ENCODE measurements around the gene FBLN2.

Gene FBLN2

GRCh38 chr3:13567684-13568514, 19.0 kb downstream of the FBLN2 start:
- DNase-seq (ENCODE audit: low read depth) = no peak

- DNase-seq (ENCODE audit: low read depth) = no peak
Observed at GRCh38 chr3:13568515-13569028, 19.6 kb downstream of the FBLN2 start.

- DNase-seq (ENCODE audit: low read depth) = no peak
Observed at GRCh38 chr3:13569201-13569600, 20.3 kb downstream of the FBLN2 start.

GRCh38 chr3:13569641-13570390, 20.9 kb downstream of the FBLN2 start:
- DNase-seq (ENCODE audit: low read depth) = peak; percentile 22

- DNase-seq (ENCODE audit: low read depth) = no peak
Observed at GRCh38 chr3:13570391-13571194, 21.7 kb downstream of the FBLN2 start.

GRCh38 chr3:13571264-13571663, 22.3 kb downstream of the FBLN2 start:
- no peak for DNase-seq (ENCODE audit: low read depth)

GRCh38 chr3:13571831-13572750, 23.2 kb downstream of the FBLN2 start:
- DNase-seq (ENCODE audit: low read depth) = no peak

- DNase-seq (ENCODE audit: low read depth) = no peak
Observed at GRCh38 chr3:13572926-13573623, 24.1 kb downstream of the FBLN2 start.

- no peak for DNase-seq (ENCODE audit: low read depth)
Observed at GRCh38 chr3:13574083-13574797, 25.3 kb downstream of the FBLN2 start.

- peak; percentile 46 for DNase-seq (ENCODE audit: low read depth)
Observed at GRCh38 chr3:13574798-13575451, 26.0 kb downstream of the FBLN2 start.

- no peak for DNase-seq (ENCODE audit: low read depth)
Observed at GRCh38 chr3:13575459-13576061, 26.6 kb downstream of the FBLN2 start.

GRCh38 chr3:13577181-13578121, 28.5 kb downstream of the FBLN2 start:
- no peak for DNase-seq (ENCODE audit: low read depth)

GRCh38 chr3:13578251-13578650, 29.3 kb downstream of the FBLN2 start:
- DNase-seq (ENCODE audit: low read depth) = no peak

GRCh38 chr3:13579063-13579462, 30.1 kb downstream of the FBLN2 start:
- DNase-seq (ENCODE audit: low read depth) = peak; percentile 97

GRCh38 chr3:13580256-13581023, 31.5 kb downstream of the FBLN2 start:
- no peak for DNase-seq (ENCODE audit: low read depth)

- peak; percentile 23 for DNase-seq (ENCODE audit: low read depth)
Observed at GRCh38 chr3:13581485-13582365, 32.8 kb downstream of the FBLN2 start.

Measured in amniotic epithelial cell (primary cell).